PC-3 (cell line): ENCODE results near the gene JAKMIP2. TPM values are rescaled to one million over a fixed set of nuclear protein-coding genes. Genes with fewer than 3 reads are reported as not detected.

Experiments used
- ATAC-seq: fragments of 200-7000 bp; cut with Tn5 transposase; 2 replicates; pipeline ENCODE4 v1.9.1; 2020; ENCODE audit warnings: mild to moderate bottlenecking, moderate library complexity
- BruUV-seq: library from RNA; stranded (reverse); fragments of 400-500 nt; replicated peaks from 2 replicates; lab custom pipeline; 2021; lab: Mats Ljungman, UMichigan
- CTCF ChIA-PET: fragments of 300-600 bp; sonication (Branson Sonifier 250); formaldehyde crosslinking; loops from one replicate; lab custom pipeline; 2022; ENCODE audit warnings: antibody characterized with exemption; lab: Charles Lee
- POLR2A ChIA-PET: fragments of 300-600 bp; sonication (Branson Sonifier 250); formaldehyde crosslinking; loops from one replicate; lab custom pipeline; 2022; ENCODE audit warnings: antibody characterized with exemption; ENCODE audit not compliant: unreplicated experiment; lab: Charles Lee
- DNase-seq: peaks from one replicate; pipeline ENCODE4 v3.0.0-alpha.2; 2015
- H2AFZ ChIP-seq: fragments of 300-600 bp; sonication (generic); 2 replicates; pipeline ENCODE4 v1.6.0; 2016; ENCODE audit warnings: antibody characterized with exemption, low read length
- H3F3A ChIP-seq: fragments of 300-600 bp; sonication (generic); one replicate; pipeline ENCODE4 v1.6.0; 2017; ENCODE audit warnings: antibody characterized with exemption, low read length, control low read depth, mild to moderate bottlenecking; ENCODE audit not compliant: unreplicated experiment
- H3K27ac ChIP-seq: fragments of 300-600 bp; sonication (generic); 2 replicates; pipeline ENCODE4 v1.5.1; 2016; ENCODE audit warnings: mild to moderate bottlenecking, low read length
- H3K27me3 ChIP-seq: fragments of 300-600 bp; sonication (generic); 2 replicates; pipeline ENCODE4 v1.6.1; 2016; ENCODE audit warnings: low read length, mixed read lengths
- H3K36me3 ChIP-seq: fragments of 300-600 bp; sonication (generic); 2 replicates; pipeline ENCODE4 v1.6.1; 2016; ENCODE audit warnings: low read depth, mixed run types, low read length, mixed read lengths
- H3K4me1 ChIP-seq: fragments of 300-600 bp; sonication (generic); 2 replicates; pipeline ENCODE4 v1.5.1; 2016; ENCODE audit warnings: low read length; ENCODE audit not compliant: insufficient read depth
- H3K4me2 ChIP-seq: fragments of 300-600 bp; sonication (generic); 2 replicates; pipeline ENCODE4 v1.6.0; 2016; ENCODE audit warnings: low read length
- H3K4me3 ChIP-seq: fragments of 300-600 bp; sonication (generic); 2 replicates; pipeline ENCODE4 v1.5.1; 2016; ENCODE audit warnings: mild to moderate bottlenecking, low read length, mixed read lengths
- H3K79me2 ChIP-seq: fragments of 300-600 bp; sonication (generic); 2 replicates; pipeline ENCODE4 v1.6.1; 2017; ENCODE audit warnings: low read length, mixed read lengths
- H3K9ac ChIP-seq: fragments of 300-600 bp; sonication (generic); 2 replicates; pipeline ENCODE4 v1.6.0; 2016; ENCODE audit warnings: mild to moderate bottlenecking, low read length
- H3K9me2 ChIP-seq: fragments of 300-600 bp; sonication (generic); replicated peaks from 2 replicates; pipeline ENCODE4 v1.6.1; 2016; ENCODE audit warnings: mixed run types, low read length, mixed read lengths
- H3K9me3 ChIP-seq: fragments of 300-600 bp; sonication (generic); 2 replicates; pipeline ENCODE4 v1.6.1; 2016; ENCODE audit warnings: low read length, mixed read lengths
- H4K20me1 ChIP-seq: fragments of 300-600 bp; sonication (generic); 2 replicates; pipeline ENCODE4 v1.6.1; 2016; ENCODE audit warnings: low read length, mixed read lengths
- EZH2 ChIP-seq: fragments of 300-600 bp; sonication (generic); IDR thresholded peaks from one replicate; pipeline ENCODE4 v1.6.1; 2017; ENCODE audit warnings: antibody characterized with exemption, mild to moderate bottlenecking, low read length; ENCODE audit not compliant: unreplicated experiment
- EZH2phosphoT487 ChIP-seq: fragments of 300-600 bp; sonication (generic); IDR thresholded peaks from 2 replicates; pipeline ENCODE4 v1.6.1; 2018; ENCODE audit warnings: mild to moderate bottlenecking, antibody characterized with exemption, low read length, borderline replicate concordance
- intact Hi-C: fragments of 100-400 bp; cut with micrococcal nuclease; formaldehyde crosslinking; loops from 2 replicates; pipeline ENCODE4 v1.9.0; 2023
- total RNA-seq: library from RNA; depleted of rRNA; stranded (reverse); fragments of >200 nt; gene quantifications from 2 replicates; pipeline ENCODE4 v1.2.3, GENCODE V29; 2014
- TF ChIP-seq, protein P1 (sequence below): fragments of 300-600 bp; sonication (generic); conservative IDR thresholded peaks from 2 replicates; pipeline ENCODE4 v1.5.1; 2017; ENCODE audit warnings: antibody characterized with exemption, low read depth, mild to moderate bottlenecking, low read length

The JAKMIP2 gene
- total RNA-seq, 1 experiment from 2014 or later: 0.15 TPM

DNA sequence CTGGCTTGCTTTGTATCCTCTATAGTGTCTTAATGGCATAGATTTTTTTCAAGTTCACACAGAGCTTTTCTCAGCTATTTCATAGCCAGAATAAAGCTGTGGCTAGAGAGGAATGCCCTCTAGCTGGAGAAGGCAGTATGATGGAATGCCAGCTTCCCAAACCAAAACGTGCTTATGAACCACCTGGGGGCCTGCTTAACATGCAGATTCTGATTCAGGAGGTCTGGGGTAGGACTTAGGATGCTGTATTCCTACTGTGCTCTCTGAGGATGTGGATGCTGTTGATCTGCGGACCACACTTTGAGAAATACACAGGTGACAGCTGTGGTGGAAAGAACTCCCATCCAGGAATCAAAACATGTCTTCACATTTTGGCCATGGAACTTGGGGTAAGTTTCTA is 222.8 kb downstream of the JAKMIP2 start:
- Histone ChIP-seq H3F3A (no peaks in the 10 kb centered on the region), H3K9ac (no peak overlapping the region), H2AFZ (no peak overlapping the region), H3K4me2 (no peak overlapping the region), H3K9me2 (no peaks in the 10 kb centered on the region), H3K9me3 (no peaks in the 10 kb centered on the region), H4K20me1 (no peaks in the 10 kb centered on the region), H3K36me3 (no peaks in the 10 kb centered on the region), H3K79me2 (no peaks in the 10 kb centered on the region), H3K4me1 (no peaks in the 10 kb centered on the region), H3K4me3 (no peak overlapping the region), H3K27me3 (no peaks in the 10 kb centered on the region), H3K27ac (no peak overlapping the region)
- POLR2A ChIA-PET: no interaction called here
- CTCF ChIA-PET: interaction anchor here (0.5 to 2.5 kb wide), 5 partner anchors 18 to 147 kb away, joined by 4 to 17 read pairs (median 7); no protein-coding TSS in a partner anchor
- no peak for DNase-seq
- TF ChIP-seq EZH2: no peak
- TF ChIP-seq, protein P1, sequence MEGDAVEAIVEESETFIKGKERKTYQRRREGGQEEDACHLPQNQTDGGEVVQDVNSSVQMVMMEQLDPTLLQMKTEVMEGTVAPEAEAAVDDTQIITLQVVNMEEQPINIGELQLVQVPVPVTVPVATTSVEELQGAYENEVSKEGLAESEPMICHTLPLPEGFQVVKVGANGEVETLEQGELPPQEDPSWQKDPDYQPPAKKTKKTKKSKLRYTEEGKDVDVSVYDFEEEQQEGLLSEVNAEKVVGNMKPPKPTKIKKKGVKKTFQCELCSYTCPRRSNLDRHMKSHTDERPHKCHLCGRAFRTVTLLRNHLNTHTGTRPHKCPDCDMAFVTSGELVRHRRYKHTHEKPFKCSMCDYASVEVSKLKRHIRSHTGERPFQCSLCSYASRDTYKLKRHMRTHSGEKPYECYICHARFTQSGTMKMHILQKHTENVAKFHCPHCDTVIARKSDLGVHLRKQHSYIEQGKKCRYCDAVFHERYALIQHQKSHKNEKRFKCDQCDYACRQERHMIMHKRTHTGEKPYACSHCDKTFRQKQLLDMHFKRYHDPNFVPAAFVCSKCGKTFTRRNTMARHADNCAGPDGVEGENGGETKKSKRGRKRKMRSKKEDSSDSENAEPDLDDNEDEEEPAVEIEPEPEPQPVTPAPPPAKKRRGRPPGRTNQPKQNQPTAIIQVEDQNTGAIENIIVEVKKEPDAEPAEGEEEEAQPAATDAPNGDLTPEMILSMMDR: 0 out of 2 replicates have a peak, but pooled peaks have one; percentile 19
- ATAC-seq: peak; percentile 43; the same call in 1 of the 2 replicates
- intact Hi-C loops: loop anchor here (1.0 to 5.0 kb wide), 4 partner anchors 49 to 337 kb away; partner anchors contain the start of gene DPYSL3
- no TSS peak for BruUV-seq

DNA sequence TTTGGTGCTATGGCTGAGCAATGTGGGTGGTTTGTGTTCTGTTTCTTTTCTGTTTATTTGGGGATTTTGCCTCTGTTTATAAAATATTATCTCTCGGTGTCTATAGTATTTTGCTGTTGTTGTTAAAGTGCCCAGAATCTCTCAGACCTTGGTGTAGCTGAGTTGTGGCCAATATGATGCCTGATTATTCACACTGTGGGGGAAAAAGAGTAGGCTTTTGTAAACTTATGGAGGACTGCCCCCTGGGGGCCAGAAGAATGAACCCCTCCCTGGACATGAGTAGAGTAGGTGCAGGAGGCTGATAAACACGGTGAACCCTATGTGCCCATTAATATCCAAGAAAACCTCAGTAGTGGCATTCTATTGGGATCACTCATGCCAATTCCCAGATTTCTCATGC is 223.7 kb downstream of the JAKMIP2 start:
- ATAC-seq (peak; percentile 94), DNase-seq (peak; percentile 52)
- Histone ChIP-seq H3K4me2 (no peak overlapping the region), H3K9me3 (no peaks in the 10 kb centered on the region), H3F3A (no peaks in the 10 kb centered on the region), H3K79me2 (no peaks in the 10 kb centered on the region), H3K4me1 (no peaks in the 10 kb centered on the region), H3K9me2 (no peaks in the 10 kb centered on the region), H4K20me1 (no peaks in the 10 kb centered on the region), H3K36me3 (no peaks in the 10 kb centered on the region), H3K4me3 (no peak overlapping the region), H2AFZ (no peak overlapping the region), H3K27me3 (no peaks in the 10 kb centered on the region), H3K9ac (no peak overlapping the region), H3K27ac (no peak overlapping the region)
- POLR2A ChIA-PET: no interaction called here
- intact Hi-C loops: loop anchor here (1.0 to 5.0 kb wide), 4 partner anchors 49 to 337 kb away; partner anchors contain the start of gene DPYSL3
- no peak for TF ChIP-seq EZH2phosphoT487
- TF ChIP-seq, protein P1: peak; percentile 73
- no TSS peak for BruUV-seq
- CTCF ChIA-PET: interaction anchor here (0.7 to 2.5 kb wide), 3 partner anchors 19 to 94 kb away, joined by 3 to 17 read pairs (median 4); no protein-coding TSS in a partner anchor
